Measurements from ENCODE around the gene FXYD5. TPM values are rescaled to one million over a fixed set of nuclear protein-coding genes. Genes with fewer than 3 reads are reported as not detected.

Gene FXYD5
- total and polyA plus RNA-seq, 10 of the 15 experiments (the other 5 are each of a cell fraction or from before 2014, with no cell fraction given): 30.0 to 159 (median 93.9) TPM

DNA sequence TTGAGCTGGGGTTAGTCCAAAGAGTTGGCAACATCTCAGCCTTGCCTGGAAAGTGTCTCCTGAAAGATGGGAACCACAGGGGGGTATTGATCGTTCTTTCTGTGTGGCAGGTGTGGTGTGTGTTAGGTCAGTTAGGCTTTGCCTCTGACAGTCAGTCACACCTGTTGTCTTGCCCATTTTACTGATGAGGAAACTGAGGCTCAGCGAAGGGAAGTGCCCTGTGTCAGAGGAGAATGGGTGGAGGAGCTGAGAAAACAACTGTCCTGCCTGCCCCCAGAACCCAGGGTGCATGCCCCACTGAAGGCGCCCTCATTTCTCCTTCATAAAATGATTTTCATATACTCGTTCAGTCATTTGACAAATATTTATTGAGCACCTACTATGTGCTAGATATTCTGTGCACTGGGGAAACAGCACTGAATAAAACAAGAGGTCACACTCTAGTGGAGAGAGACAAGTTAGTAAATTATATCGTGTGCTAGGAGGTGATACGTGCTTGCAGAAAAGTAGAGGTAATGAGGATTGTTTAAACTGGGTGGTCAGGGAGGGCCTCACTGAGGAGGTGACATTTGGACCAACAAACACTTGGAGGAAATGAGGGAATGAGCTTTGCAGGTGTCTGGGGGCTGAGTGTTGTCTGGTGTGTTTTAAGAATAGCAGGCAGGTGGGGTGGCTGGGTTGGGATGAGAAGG is 1.6 kb downstream of the FXYD5 start (continued):
- TF ChIP-seq, protein P1, sequence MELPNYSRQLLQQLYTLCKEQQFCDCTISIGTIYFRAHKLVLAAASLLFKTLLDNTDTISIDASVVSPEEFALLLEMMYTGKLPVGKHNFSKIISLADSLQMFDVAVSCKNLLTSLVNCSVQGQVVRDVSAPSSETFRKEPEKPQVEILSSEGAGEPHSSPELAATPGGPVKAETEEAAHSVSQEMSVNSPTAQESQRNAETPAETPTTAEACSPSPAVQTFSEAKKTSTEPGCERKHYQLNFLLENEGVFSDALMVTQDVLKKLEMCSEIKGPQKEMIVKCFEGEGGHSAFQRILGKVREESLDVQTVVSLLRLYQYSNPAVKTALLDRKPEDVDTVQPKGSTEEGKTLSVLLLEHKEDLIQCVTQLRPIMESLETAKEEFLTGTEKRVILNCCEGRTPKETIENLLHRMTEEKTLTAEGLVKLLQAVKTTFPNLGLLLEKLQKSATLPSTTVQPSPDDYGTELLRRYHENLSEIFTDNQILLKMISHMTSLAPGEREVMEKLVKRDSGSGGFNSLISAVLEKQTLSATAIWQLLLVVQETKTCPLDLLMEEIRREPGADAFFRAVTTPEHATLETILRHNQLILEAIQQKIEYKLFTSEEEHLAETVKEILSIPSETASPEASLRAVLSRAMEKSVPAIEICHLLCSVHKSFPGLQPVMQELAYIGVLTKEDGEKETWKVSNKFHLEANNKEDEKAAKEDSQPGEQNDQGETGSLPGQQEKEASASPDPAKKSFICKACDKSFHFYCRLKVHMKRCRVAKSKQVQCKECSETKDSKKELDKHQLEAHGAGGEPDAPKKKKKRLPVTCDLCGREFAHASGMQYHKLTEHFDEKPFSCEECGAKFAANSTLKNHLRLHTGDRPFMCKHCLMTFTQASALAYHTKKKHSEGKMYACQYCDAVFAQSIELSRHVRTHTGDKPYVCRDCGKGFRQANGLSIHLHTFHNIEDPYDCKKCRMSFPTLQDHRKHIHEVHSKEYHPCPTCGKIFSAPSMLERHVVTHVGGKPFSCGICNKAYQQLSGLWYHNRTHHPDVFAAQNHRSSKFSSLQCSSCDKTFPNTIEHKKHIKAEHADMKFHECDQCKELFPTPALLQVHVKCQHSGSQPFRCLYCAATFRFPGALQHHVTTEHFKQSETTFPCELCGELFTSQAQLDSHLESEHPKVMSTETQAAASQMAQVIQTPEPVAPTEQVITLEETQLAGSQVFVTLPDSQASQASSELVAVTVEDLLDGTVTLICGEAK (IDR thresholded peaks at IDR 0.05; ENCODE audit: borderline replicate concordance): no peak
- TF ChIP-seq EGR1 (IDR thresholded peaks at IDR 0.05; ENCODE audit: borderline replicate concordance in 1 of 2, low read depth in 2 of 2, low read length in 2 of 2) (no peak), ZNF24 (IDR thresholded peaks at IDR 0.05) (no peak), ZBED1 (IDR thresholded peaks at IDR 0.05; ENCODE audit: borderline replicate concordance) (no peak), CBX3 (IDR thresholded peaks at IDR 0.05; ENCODE audit: borderline replicate concordance, low read depth) (no peak)

DNA sequence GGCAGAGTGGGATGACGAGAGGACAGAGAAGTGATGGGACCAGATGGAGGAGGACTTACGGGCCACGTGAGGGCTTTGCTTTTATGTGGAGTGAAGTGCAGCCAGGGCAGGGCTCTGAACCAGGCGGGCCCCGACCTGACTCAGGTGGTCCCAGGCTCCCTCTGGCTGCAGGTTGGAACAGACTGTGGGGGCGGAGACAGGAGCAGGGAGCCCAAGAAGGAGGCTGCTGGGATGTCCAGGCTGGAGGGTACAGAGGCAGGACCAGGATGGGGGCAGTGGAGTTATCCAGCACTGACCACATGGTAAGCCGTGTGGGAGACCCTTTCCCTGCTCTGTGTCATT is 2.1 kb downstream of the FXYD5 start:
- intact Hi-C loops (cut with micrococcal nuclease; ENCODE audit: unreplicated experiment): loop anchor here (5.0 kb wide), 1 partner anchor 51 kb away; no protein-coding TSS in a partner anchor
- SMC1A ChIA-PET (ENCODE audit: uncharacterized antibody, unreplicated experiment): interaction anchor here (0.9 kb wide), 1 partner anchor 11 kb away, joined by 3 read pairs; no protein-coding TSS in a partner anchor
- Histone ChIP-seq H4K20me1 (ENCODE audit: control insufficient read depth, insufficient read depth) (no peaks in the 10 kb centered on the region), H3K27me3 (replicated peaks in 1 of 2; ENCODE audit: control insufficient read depth in 2 of 2, insufficient read depth in 2 of 2, low read length in 1 of 2) (peaks cover 0 to 3% of the 10 kb centered on the region in 2 experiments; a peak in 1 of 4 replicates), H3K9ac (ENCODE audit: control insufficient read depth, insufficient read depth, low read length) (no peak overlapping the region), H3K9me3 (replicated peaks; ENCODE audit: control insufficient read depth, insufficient read depth, low read length) (no peaks in the 10 kb centered on the region; the same call in 1 of the 3 replicates), H3K4me3 (no peak overlapping the region), H3K79me2 (ENCODE audit: control insufficient read depth, insufficient read depth, low read length) (peaks cover 19% of the 10 kb centered on the region), H3K4me2 (ENCODE audit: control insufficient read depth, insufficient read depth) (peak overlapping the region; percentile 81; the same call in 1 of the 2 replicates), H3K4me1 (ENCODE audit: control insufficient read depth, insufficient read depth, low read length) (peaks cover 6% of the 10 kb centered on the region), H3K27ac (ENCODE audit: control insufficient read depth, insufficient read depth) (no peak overlapping the region), H3K36me3 (ENCODE audit: control insufficient read depth in 2 of 2, insufficient read depth in 2 of 2, low read length in 1 of 2) (peaks cover 4 to 26% of the 10 kb centered on the region in 2 experiments), H2AFZ (ENCODE audit: control insufficient read depth, low read depth, low read length) (no peak overlapping the region)
- POLR2A ChIA-PET: no interaction called here
- in situ Hi-C loops (cut with MboI): no loop called here
- FAIRE-seq: no peak
- no TSS peak for BruUV-seq (replicated peaks)
- no peak for DNase-seq (ENCODE audit: low read depth, low spot score)
- WGBS (ENCODE audit: insufficient coverage, insufficient replicate concordance, low lambda C conversion rate, missing lambda C conversion rate): 93% methylated on average over 7 of the region's 7 CpGs
- RAD21 ChIA-PET (ENCODE audit: unreplicated experiment): interaction anchor here (1.0 kb wide), 1 partner anchor 15 kb away, joined by 3 read pairs; no protein-coding TSS in a partner anchor
- CTCF ChIA-PET: interaction anchor here (0.9 to 1.3 kb wide), 2 partner anchors 15 to 47 kb away, joined by 3 read pairs; no protein-coding TSS in a partner anchor
- no peak for ATAC-seq
- TF ChIP-seq YBX1 (IDR thresholded peaks at IDR 0.05) (no peak), KAT2A (conservative IDR thresholded peaks at IDR 0.05; ENCODE audit: control insufficient read depth, low read depth, low read length) (no peak), HCFC1 (IDR thresholded peaks at IDR 0.05; ENCODE audit: low read length) (no peak), JUND (IDR thresholded peaks at IDR 0.05; ENCODE audit: low read depth, low read length) (no peak), RFX5 (IDR thresholded peaks at IDR 0.05; ENCODE audit: low read depth, low read length) (no peak)
- TF ChIP-seq, protein P2, sequence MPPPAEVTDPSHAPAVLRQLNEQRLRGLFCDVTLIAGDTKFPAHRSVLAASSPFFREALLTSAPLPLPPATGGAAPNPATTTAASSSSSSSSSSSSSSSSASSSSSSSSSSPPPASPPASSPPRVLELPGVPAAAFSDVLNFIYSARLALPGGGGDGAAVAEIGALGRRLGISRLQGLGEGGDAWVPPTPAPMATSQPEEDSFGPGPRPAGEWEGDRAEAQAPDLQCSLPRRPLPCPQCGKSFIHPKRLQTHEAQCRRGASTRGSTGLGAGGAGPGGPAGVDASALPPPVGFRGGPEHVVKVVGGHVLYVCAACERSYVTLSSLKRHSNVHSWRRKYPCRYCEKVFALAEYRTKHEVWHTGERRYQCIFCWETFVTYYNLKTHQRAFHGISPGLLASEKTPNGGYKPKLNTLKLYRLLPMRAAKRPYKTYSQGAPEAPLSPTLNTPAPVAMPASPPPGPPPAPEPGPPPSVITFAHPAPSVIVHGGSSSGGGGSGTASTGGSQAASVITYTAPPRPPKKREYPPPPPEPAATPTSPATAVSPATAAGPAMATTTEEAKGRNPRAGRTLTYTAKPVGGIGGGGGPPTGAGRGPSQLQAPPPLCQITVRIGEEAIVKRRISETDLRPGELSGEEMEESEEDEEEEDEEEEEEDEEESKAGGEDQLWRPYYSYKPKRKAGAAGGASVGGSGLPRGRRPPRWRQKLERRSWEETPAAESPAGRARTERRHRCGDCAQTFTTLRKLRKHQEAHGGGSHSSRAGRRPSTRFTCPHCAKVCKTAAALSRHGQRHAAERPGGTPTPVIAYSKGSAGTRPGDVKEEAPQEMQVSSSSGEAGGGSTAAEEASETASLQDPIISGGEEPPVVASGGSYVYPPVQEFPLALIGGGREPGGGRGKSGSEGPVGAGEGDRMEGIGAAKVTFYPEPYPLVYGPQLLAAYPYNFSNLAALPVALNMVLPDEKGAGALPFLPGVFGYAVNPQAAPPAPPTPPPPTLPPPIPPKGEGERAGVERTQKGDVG (CRISPR knock-in tag; IDR thresholded peaks at IDR 0.05): no peak

Measured in GM12878 (cell line).